KMS-11 (cell line): Measurements from ENCODE around the gene EML5.

Experiments
- H2AFZ ChIP-seq: fragments of 200-600 bp; sonication (generic); 2 replicates; pipeline ENCODE4 v1.6.1; 2016; ENCODE audit warnings: antibody characterized with exemption, mixed run types, low read depth
- H3K27ac ChIP-seq: fragments of 200-600 bp; sonication (generic); 2 replicates; pipeline ENCODE4 v1.6.1; 2016; ENCODE audit warnings: mild to moderate bottlenecking, mixed run types
- H3K27me3 ChIP-seq: fragments of 200-600 bp; sonication (generic); 2 replicates; pipeline ENCODE4 v1.6.1; 2017; ENCODE audit warnings: mild to moderate bottlenecking, low read depth, mixed run types, moderate library complexity; ENCODE audit not compliant: insufficient read depth
- H3K36me3 ChIP-seq: fragments of 200-600 bp; sonication (generic); 2 replicates; pipeline ENCODE4 v1.6.1; 2017; ENCODE audit warnings: mild to moderate bottlenecking, mixed run types; ENCODE audit not compliant: insufficient read depth
- H3K4me1 ChIP-seq: fragments of 200-600 bp; sonication (generic); 2 replicates; pipeline ENCODE4 v1.6.1; 2016; ENCODE audit warnings: mild to moderate bottlenecking, low read depth, mixed run types; ENCODE audit not compliant: poor library complexity, severe bottlenecking
- H3K4me2 ChIP-seq: fragments of 200-600 bp; sonication (generic); 2 replicates; pipeline ENCODE4 v1.7.0; 2016; ENCODE audit warnings: mild to moderate bottlenecking, mixed run types
- H3K4me3 ChIP-seq: fragments of 200-600 bp; sonication (generic); IDR thresholded peaks from 2 replicates; pipeline ENCODE4 v1.6.1; 2017; ENCODE audit warnings: low read depth, low read length, mixed read lengths; ENCODE audit not compliant: insufficient read depth
- H3K79me2 ChIP-seq: fragments of 200-600 bp; sonication (generic); 2 replicates; pipeline ENCODE4 v1.6.1; 2016; ENCODE audit warnings: low read depth, mixed run types; ENCODE audit not compliant: insufficient read depth
- H3K9ac ChIP-seq: fragments of 200-600 bp; sonication (generic); 2 replicates; pipeline ENCODE4 v1.6.1; 2016; ENCODE audit warnings: mild to moderate bottlenecking, mixed run types
- H4K20me1 ChIP-seq: fragments of 200-600 bp; sonication (generic); 2 replicates; pipeline ENCODE4 v1.6.1; 2016; ENCODE audit warnings: mild to moderate bottlenecking, mixed run types; ENCODE audit not compliant: insufficient read depth
- TF ChIP-seq, protein P1 (sequence below): fragments of 200-600 bp; sonication (generic); conservative IDR thresholded peaks from 2 replicates; pipeline ENCODE4 v1.6.1; 2017; ENCODE audit warnings: low read depth, mild to moderate bottlenecking, antibody characterized with exemption, low read length, moderate library complexity, mixed read lengths

EML5 gene

DNA sequence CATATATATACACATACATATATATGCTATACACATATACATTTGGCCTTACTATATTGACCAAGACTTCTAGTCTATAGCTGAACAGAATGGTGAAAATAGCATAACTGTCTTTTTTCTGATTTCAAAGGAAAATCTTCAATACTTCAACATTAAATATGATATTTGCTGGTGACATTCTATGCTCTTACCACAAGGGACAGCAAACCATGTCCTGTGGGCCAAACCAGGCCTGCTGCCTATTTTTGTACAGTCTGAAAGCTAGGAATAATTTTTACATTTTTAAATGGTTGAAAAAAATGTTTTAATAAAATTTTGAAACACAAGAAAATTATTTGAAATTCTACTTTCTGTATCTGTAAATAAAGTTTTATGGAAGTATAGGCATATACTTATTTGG lies 63.6 kb downstream of the EML5 start:
- H3K27me3 ChIP-seq = no peaks in the 10 kb centered on the region
- H3K9ac ChIP-seq = no peak overlapping the region
- H3K79me2 ChIP-seq = no peaks in the 10 kb centered on the region
- no peaks in the 10 kb centered on the region for H4K20me1 ChIP-seq
- H2AFZ ChIP-seq = no peak overlapping the region
- no peaks in the 10 kb centered on the region for H3K4me1 ChIP-seq
- H3K36me3 ChIP-seq = no peaks in the 10 kb centered on the region
- no peak overlapping the region for H3K4me2 ChIP-seq
- TF ChIP-seq, protein P1, sequence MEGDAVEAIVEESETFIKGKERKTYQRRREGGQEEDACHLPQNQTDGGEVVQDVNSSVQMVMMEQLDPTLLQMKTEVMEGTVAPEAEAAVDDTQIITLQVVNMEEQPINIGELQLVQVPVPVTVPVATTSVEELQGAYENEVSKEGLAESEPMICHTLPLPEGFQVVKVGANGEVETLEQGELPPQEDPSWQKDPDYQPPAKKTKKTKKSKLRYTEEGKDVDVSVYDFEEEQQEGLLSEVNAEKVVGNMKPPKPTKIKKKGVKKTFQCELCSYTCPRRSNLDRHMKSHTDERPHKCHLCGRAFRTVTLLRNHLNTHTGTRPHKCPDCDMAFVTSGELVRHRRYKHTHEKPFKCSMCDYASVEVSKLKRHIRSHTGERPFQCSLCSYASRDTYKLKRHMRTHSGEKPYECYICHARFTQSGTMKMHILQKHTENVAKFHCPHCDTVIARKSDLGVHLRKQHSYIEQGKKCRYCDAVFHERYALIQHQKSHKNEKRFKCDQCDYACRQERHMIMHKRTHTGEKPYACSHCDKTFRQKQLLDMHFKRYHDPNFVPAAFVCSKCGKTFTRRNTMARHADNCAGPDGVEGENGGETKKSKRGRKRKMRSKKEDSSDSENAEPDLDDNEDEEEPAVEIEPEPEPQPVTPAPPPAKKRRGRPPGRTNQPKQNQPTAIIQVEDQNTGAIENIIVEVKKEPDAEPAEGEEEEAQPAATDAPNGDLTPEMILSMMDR = no peak
- H3K4me3 ChIP-seq = no peak overlapping the region
- no peak overlapping the region for H3K27ac ChIP-seq

GRCh38 chr14:88727057-88727456 lies 65.7 kb downstream of the EML5 start:
- Histone ChIP-seq H3K4me3 (no peak overlapping the region), H3K4me1 (no peaks in the 10 kb centered on the region), H3K9ac (no peak overlapping the region), H3K4me2 (no peak overlapping the region), H3K36me3 (no peaks in the 10 kb centered on the region), H4K20me1 (no peaks in the 10 kb centered on the region), H3K27me3 (no peaks in the 10 kb centered on the region), H2AFZ (no peak overlapping the region), H3K79me2 (no peaks in the 10 kb centered on the region), H3K27ac (no peak overlapping the region)
- TF ChIP-seq, protein P1 = no peak

GRCh38 chr14:88710709-88711108 lies 82.0 kb downstream of the EML5 start:
- TF ChIP-seq, protein P1 = no peak
- H4K20me1 ChIP-seq = no peaks in the 10 kb centered on the region

DNA sequence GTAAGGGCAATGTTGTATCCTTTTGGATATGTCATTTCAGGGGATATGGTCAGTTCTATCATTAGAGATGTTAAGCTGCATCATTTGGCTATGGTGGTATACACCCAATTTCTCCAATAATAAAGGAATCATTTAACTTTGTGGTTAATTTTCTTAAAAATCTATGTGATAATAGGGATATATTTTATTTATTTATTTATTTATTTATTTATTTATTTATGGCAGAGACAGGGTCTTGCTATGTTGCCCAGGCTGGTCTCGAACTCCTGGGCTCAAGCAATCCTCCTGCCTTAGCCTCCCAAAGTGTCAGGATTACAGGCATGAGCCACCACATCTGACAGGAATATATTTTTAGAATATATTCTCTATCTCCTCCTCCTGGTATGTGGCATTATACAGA lies 85.7 kb downstream of the EML5 start:
- Histone ChIP-seq H3K27me3 (no peaks in the 10 kb centered on the region), H3K27ac (no peak overlapping the region), H3K9ac (no peak overlapping the region), H3K4me2 (no peak overlapping the region), H3K36me3 (no peaks in the 10 kb centered on the region), H3K4me3 (no peak overlapping the region), H3K79me2 (no peaks in the 10 kb centered on the region), H4K20me1 (no peaks in the 10 kb centered on the region), H2AFZ (no peak overlapping the region), H3K4me1 (no peaks in the 10 kb centered on the region)
- TF ChIP-seq, protein P1 = no peak

More at GRCh38 chr14:88710709-88711108, 82.0 kb downstream of the EML5 start:
- no peaks in the 10 kb centered on the region for H3K36me3 ChIP-seq
- no peak overlapping the region for H3K27ac ChIP-seq
- no peaks in the 10 kb centered on the region for H3K27me3 ChIP-seq
- H2AFZ ChIP-seq = no peak overlapping the region
- H3K4me3 ChIP-seq = no peak overlapping the region
- H3K4me2 ChIP-seq = no peak overlapping the region
- no peak overlapping the region for H3K9ac ChIP-seq
- H3K4me1 ChIP-seq = no peaks in the 10 kb centered on the region
- H3K79me2 ChIP-seq = no peaks in the 10 kb centered on the region
